HCT116 (cell line): ENCODE measurements around the gene DLD. TPM values are rescaled to one million over a fixed set of nuclear protein-coding genes. Genes with fewer than 3 reads are reported as not detected.

ENCODE experiments used
- ATAC-seq: fragments of 200-7000 bp; cut with Tn5 transposase; 2 replicates; pipeline ENCODE4 v1.9.1; 2020; ENCODE audit warnings: mild to moderate bottlenecking, moderate library complexity
- BruUV-seq: library from RNA; stranded (reverse); fragments of 400-500 nt; replicated peaks from 2 replicates; lab custom pipeline; 2021; lab: Mats Ljungman, UMichigan
- CTCF ChIA-PET: fragments of 300-600 bp; sonication (Branson Sonifier 250); formaldehyde crosslinking; loops from one replicate; lab custom pipeline; 2021; ENCODE audit warnings: antibody characterized with exemption; lab: Charles Lee
- POLR2A ChIA-PET: fragments of 300-600, 350-600 bp; sonication (Branson Sonifier 250); formaldehyde crosslinking; loops from one replicate; lab custom pipeline; 2021; ENCODE audit warnings: antibody characterized with exemption; lab: Charles Lee
- RAD21 ChIA-PET, 2 experiments: fragments of 300-600 bp; sonication (Branson Sonifier 250); formaldehyde crosslinking; loops; one replicate each; lab custom pipeline; 2023; ENCODE audit warnings: low total read pairs in 2 of 2; ENCODE audit not compliant: uncharacterized antibody in 2 of 2, unreplicated experiment in 2 of 2, low non-redundant PET in 1 of 2; lab: Charles Lee
- DNase-seq: peaks from one replicate; pipeline ENCODE4 v3.0.0-alpha.2; 2010; ENCODE audit warnings: low read depth, low spot score
- H2AFZ ChIP-seq: fragments of 200-600 bp; shearing (Covaris generic), sonication (generic); 2 replicates; pipeline ENCODE4 v1.6.1; 2017; ENCODE audit warnings: low read depth, mixed run types, mixed read lengths, antibody characterized with exemption, low read length; ENCODE audit not compliant: poor library complexity, severe bottlenecking
- H3K27ac ChIP-seq: 2 replicates; pipeline ENCODE4 v1.5.1; 2012; ENCODE audit warnings: low read depth, low read length
- H3K27me3 ChIP-seq: fragments of 200-600 bp; sonication (generic); 2 replicates; pipeline ENCODE4 v1.6.1; 2016; ENCODE audit warnings: mixed run types, low read length, mixed read lengths; ENCODE audit not compliant: insufficient read depth
- H3K36me3 ChIP-seq, 2 experiments: fragments of 200-500 bp in 1 of 2; fragments of 200-600 bp in 1 of 2; sonication (Bioruptor generic) in 1 of 2; sonication (generic) in 1 of 2; 2 replicates each; pipeline versions ENCODE4 v1.5.1 to v1.6.1; 2014 to 2016; ENCODE audit warnings: low read length in 2 of 2, inconsistent platforms in 1 of 2, mixed read lengths in 1 of 2, mixed run types in 1 of 2; ENCODE audit not compliant: insufficient read depth in 2 of 2, control insufficient read depth in 1 of 2
- H3K4me1 ChIP-seq, 2 experiments: fragments of 200-600 bp in 1 of 2; sonication (generic) in 1 of 2; 2 replicates each; pipeline versions ENCODE4 v1.5.1 to v1.6.1; 2012 to 2017; ENCODE audit warnings: low read length in 2 of 2, inconsistent platforms in 1 of 2, mild to moderate bottlenecking in 1 of 2, mixed read lengths in 1 of 2, mixed run types in 1 of 2, moderate library complexity in 1 of 2; ENCODE audit not compliant: insufficient read depth in 2 of 2, control insufficient read depth in 1 of 2
- H3K4me2 ChIP-seq: fragments of 200-600 bp; sonication (generic); 2 replicates; pipeline ENCODE4 v1.6.1; 2017; ENCODE audit warnings: mixed run types, low read length, mixed read lengths
- H3K4me3 ChIP-seq, 2 experiments: fragments of 200-600 bp in 1 of 2; sonication (generic) in 1 of 2; replicated peaks in 1 of 2; 2 replicates each; pipeline ENCODE4 v1.5.1; 2011 to 2016; ENCODE audit warnings: low read length in 2 of 2, control low read depth in 1 of 2, low read depth in 1 of 2, mild to moderate bottlenecking in 1 of 2, mixed read lengths in 1 of 2, mixed run types in 1 of 2
- H3K79me2 ChIP-seq: fragments of 200-600 bp; sonication (generic); 2 replicates; pipeline ENCODE4 v1.6.1; 2017; ENCODE audit warnings: mild to moderate bottlenecking, mixed run types, low read length, moderate library complexity, mixed read lengths; ENCODE audit not compliant: insufficient read depth
- H3K9ac ChIP-seq: fragments of 200-600 bp; sonication (generic); 2 replicates; pipeline ENCODE4 v1.6.1; 2016; ENCODE audit warnings: low read length, mixed read lengths
- H3K9me2 ChIP-seq: fragments of 200-600 bp; sonication (generic), shearing (Covaris generic); 2 replicates; pipeline ENCODE4 v1.6.1; 2017; ENCODE audit warnings: mixed run types, mild to moderate bottlenecking, moderate library complexity; ENCODE audit not compliant: insufficient read depth
- H3K9me3 ChIP-seq, 2 experiments: fragments of 200-500 bp in 1 of 2; fragments of 200-600 bp in 1 of 2; sonication (Bioruptor generic) in 1 of 2; sonication (generic) in 1 of 2; 2 replicates each; pipeline ENCODE4 v1.6.1; 2014 to 2017; ENCODE audit warnings: low read length in 2 of 2, mixed read lengths in 2 of 2, inconsistent platforms in 1 of 2, low read depth in 1 of 2, mild to moderate bottlenecking in 1 of 2, mixed run types in 1 of 2, moderate library complexity in 1 of 2; ENCODE audit not compliant: control insufficient read depth in 1 of 2, insufficient read depth in 1 of 2
- H4K20me1 ChIP-seq: fragments of 200-600 bp; sonication (generic), shearing (Covaris generic); 2 replicates; pipeline ENCODE4 v1.6.1; 2017; ENCODE audit warnings: mixed run types, mild to moderate bottlenecking, moderate library complexity; ENCODE audit not compliant: insufficient read depth
- CBX3 ChIP-seq: IDR thresholded peaks from 2 replicates; pipeline ENCODE4 v1.6.1; 2012; ENCODE audit warnings: low read depth
- EGR1 ChIP-seq: IDR thresholded peaks from 2 replicates; pipeline ENCODE4 v1.6.1; 2012; ENCODE audit warnings: low read depth
- ELF1 ChIP-seq: IDR thresholded peaks from 2 replicates; pipeline ENCODE4 v1.6.1; 2012; ENCODE audit warnings: low read depth, borderline replicate concordance
- EZH2phosphoT487 ChIP-seq: fragments of 200-600 bp; IDR thresholded peaks from 2 replicates; pipeline ENCODE4 v1.6.1; 2018; ENCODE audit warnings: antibody characterized with exemption, borderline replicate concordance
- FOSL1 ChIP-seq: IDR thresholded peaks from 2 replicates; pipeline ENCODE4 v1.6.1; 2012; ENCODE audit warnings: low read depth
- JUND ChIP-seq: IDR thresholded peaks from 2 replicates; pipeline ENCODE4 v1.6.1; 2012
- POLR2A ChIP-seq: IDR thresholded peaks from 2 replicates; pipeline ENCODE4 v1.7.0; 2011; ENCODE audit warnings: borderline replicate concordance; ENCODE audit not compliant: insufficient read depth, insufficient read length; ENCODE audit errors: extremely low read depth
- POLR2AphosphoS5 ChIP-seq: IDR thresholded peaks from 2 replicates; pipeline ENCODE4 v1.6.1; 2011; ENCODE audit warnings: mild to moderate bottlenecking, low read depth, low read length, moderate library complexity
- RAD21 ChIP-seq: IDR thresholded peaks from 2 replicates; pipeline ENCODE4 v1.6.1; 2012; ENCODE audit warnings: low read depth, mild to moderate bottlenecking
- SP1 ChIP-seq: IDR thresholded peaks from 2 replicates; pipeline ENCODE4 v1.6.1; 2012; ENCODE audit warnings: low read depth
- SRF ChIP-seq: IDR thresholded peaks from 2 replicates; pipeline ENCODE4 v1.6.1; 2012; ENCODE audit warnings: low read depth
- TCF7L2 ChIP-seq: IDR thresholded peaks from 2 replicates; pipeline ENCODE4 v1.7.0; 2011; ENCODE audit warnings: borderline replicate concordance, inconsistent platforms; ENCODE audit not compliant: insufficient read depth, insufficient read length; ENCODE audit errors: extremely low read depth
- ZFX ChIP-seq: fragments of 450-650 bp; IDR thresholded peaks from 2 replicates; pipeline ENCODE4 v1.6.1; 2017
- ZNF274 ChIP-seq: fragments of 200-500 bp; sonication (Bioruptor generic); IDR thresholded peaks from 2 replicates; pipeline ENCODE4 v1.6.1; 2014; ENCODE audit warnings: mild to moderate bottlenecking, low read depth, low read length, inconsistent platforms
- intact Hi-C: fragments of 100-400 bp; cut with micrococcal nuclease; formaldehyde crosslinking; loops from 2 replicates; pipeline ENCODE4 v1.10.0; 2022
- total RNA-seq: library from RNA; stranded (reverse); gene quantifications from one replicate; pipeline ENCODE4 v1.2.1, GENCODE V29; 2021; ENCODE audit not compliant: unreplicated experiment
- TF ChIP-seq, protein P1 (sequence below): IDR thresholded peaks from 2 replicates; pipeline ENCODE4 v1.6.1; 2011; ENCODE audit warnings: mild to moderate bottlenecking, low read length, moderate library complexity; ENCODE audit not compliant: insufficient replicate concordance; ENCODE audit errors: extremely low read depth
- TF ChIP-seq, protein P2 (sequence below): IDR thresholded peaks from 2 replicates; pipeline ENCODE4 v1.6.1; 2012; ENCODE audit warnings: low read depth
- TF ChIP-seq, protein P3 (sequence below), 3 experiments: fragments of 200-600 bp in 1 of 3; sonication (generic) in 1 of 3; IDR thresholded peaks in 2 of 3; conservative IDR thresholded peaks in 1 of 3; 2 replicates each; pipeline ENCODE4 v1.5.1; 2012 to 2017; ENCODE audit warnings: low read depth in 2 of 3, low read length in 2 of 3, antibody characterized with exemption in 1 of 3, borderline replicate concordance in 1 of 3, control low read depth in 1 of 3, mild to moderate bottlenecking in 1 of 3, mixed read lengths in 1 of 3, mixed run types in 1 of 3, moderate library complexity in 1 of 3; ENCODE audit not compliant: insufficient read depth in 1 of 3

Gene DLD
- total RNA-seq, 1 experiment from 2014 or later: 104 TPM

DNA sequence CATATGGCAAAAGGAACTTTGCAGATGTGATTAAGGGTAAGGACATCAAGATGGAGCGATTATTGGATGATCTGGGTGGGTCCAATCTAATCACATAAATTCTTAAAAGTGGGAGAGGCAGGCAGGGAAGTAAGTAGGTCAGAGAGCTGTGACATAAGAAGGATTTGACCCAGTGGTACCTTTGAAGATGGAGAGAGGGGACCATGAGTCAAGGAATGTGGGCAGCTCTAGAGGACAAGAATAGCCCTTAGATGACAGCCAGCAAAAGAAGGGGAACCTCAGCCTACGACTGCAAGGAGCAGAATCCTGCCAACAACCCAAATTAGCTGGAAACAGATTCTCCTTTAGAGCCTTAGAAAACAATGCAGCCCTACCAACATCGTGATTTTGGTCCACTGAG lies 77.5 kb downstream of the DLD start:
- ATAC-seq (no peak), DNase-seq (no peak)
- H3K4me3 ChIP-seq: no peak overlapping the region
- no peaks in the 10 kb centered on the region for H3K9me3 ChIP-seq
- ChIA-PET CTCF (no interaction called here), POLR2A (no interaction called here), RAD21 (no interaction called here)
- no TSS peak for BruUV-seq
- TF ChIP-seq ZFX: no peak
- no peak for TF ChIP-seq ELF1
- no peak for TF ChIP-seq RAD21
- TF ChIP-seq EGR1: no peak
- TF ChIP-seq POLR2AphosphoS5: no peak
- no peak for TF ChIP-seq FOSL1
- TF ChIP-seq JUND: no peak
- TF ChIP-seq, protein P1, sequence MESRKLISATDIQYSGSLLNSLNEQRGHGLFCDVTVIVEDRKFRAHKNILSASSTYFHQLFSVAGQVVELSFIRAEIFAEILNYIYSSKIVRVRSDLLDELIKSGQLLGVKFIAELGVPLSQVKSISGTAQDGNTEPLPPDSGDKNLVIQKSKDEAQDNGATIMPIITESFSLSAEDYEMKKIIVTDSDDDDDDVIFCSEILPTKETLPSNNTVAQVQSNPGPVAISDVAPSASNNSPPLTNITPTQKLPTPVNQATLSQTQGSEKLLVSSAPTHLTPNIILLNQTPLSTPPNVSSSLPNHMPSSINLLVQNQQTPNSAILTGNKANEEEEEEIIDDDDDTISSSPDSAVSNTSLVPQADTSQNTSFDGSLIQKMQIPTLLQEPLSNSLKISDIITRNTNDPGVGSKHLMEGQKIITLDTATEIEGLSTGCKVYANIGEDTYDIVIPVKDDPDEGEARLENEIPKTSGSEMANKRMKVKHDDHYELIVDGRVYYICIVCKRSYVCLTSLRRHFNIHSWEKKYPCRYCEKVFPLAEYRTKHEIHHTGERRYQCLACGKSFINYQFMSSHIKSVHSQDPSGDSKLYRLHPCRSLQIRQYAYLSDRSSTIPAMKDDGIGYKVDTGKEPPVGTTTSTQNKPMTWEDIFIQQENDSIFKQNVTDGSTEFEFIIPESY: no peak
- TF ChIP-seq EZH2phosphoT487: no peak
- TF ChIP-seq, protein P2, sequence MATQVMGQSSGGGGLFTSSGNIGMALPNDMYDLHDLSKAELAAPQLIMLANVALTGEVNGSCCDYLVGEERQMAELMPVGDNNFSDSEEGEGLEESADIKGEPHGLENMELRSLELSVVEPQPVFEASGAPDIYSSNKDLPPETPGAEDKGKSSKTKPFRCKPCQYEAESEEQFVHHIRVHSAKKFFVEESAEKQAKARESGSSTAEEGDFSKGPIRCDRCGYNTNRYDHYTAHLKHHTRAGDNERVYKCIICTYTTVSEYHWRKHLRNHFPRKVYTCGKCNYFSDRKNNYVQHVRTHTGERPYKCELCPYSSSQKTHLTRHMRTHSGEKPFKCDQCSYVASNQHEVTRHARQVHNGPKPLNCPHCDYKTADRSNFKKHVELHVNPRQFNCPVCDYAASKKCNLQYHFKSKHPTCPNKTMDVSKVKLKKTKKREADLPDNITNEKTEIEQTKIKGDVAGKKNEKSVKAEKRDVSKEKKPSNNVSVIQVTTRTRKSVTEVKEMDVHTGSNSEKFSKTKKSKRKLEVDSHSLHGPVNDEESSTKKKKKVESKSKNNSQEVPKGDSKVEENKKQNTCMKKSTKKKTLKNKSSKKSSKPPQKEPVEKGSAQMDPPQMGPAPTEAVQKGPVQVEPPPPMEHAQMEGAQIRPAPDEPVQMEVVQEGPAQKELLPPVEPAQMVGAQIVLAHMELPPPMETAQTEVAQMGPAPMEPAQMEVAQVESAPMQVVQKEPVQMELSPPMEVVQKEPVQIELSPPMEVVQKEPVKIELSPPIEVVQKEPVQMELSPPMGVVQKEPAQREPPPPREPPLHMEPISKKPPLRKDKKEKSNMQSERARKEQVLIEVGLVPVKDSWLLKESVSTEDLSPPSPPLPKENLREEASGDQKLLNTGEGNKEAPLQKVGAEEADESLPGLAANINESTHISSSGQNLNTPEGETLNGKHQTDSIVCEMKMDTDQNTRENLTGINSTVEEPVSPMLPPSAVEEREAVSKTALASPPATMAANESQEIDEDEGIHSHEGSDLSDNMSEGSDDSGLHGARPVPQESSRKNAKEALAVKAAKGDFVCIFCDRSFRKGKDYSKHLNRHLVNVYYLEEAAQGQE: no peak
- TF ChIP-seq SP1: no peak
- TF ChIP-seq, protein P3, sequence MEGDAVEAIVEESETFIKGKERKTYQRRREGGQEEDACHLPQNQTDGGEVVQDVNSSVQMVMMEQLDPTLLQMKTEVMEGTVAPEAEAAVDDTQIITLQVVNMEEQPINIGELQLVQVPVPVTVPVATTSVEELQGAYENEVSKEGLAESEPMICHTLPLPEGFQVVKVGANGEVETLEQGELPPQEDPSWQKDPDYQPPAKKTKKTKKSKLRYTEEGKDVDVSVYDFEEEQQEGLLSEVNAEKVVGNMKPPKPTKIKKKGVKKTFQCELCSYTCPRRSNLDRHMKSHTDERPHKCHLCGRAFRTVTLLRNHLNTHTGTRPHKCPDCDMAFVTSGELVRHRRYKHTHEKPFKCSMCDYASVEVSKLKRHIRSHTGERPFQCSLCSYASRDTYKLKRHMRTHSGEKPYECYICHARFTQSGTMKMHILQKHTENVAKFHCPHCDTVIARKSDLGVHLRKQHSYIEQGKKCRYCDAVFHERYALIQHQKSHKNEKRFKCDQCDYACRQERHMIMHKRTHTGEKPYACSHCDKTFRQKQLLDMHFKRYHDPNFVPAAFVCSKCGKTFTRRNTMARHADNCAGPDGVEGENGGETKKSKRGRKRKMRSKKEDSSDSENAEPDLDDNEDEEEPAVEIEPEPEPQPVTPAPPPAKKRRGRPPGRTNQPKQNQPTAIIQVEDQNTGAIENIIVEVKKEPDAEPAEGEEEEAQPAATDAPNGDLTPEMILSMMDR (IDR thresholded peaks at IDR 0.05 in 2 of 3, conservative IDR thresholded peaks at IDR 0.05 in 1 of 3; ENCODE audit: borderline replicate concordance in 1 of 3, insufficient read depth in 1 of 3, low read depth in 2 of 3, low read length in 2 of 3): no peak
- no peak for TF ChIP-seq SRF
- TF ChIP-seq POLR2A: no peak
- no peak for TF ChIP-seq CBX3
- TF ChIP-seq TCF7L2: no peak
- TF ChIP-seq ZNF274: no peak
- no peaks in the 10 kb centered on the region; a peak in 1 of 4 replicates for H3K4me1 ChIP-seq
- H2AFZ ChIP-seq: no peak overlapping the region
- H3K4me2 ChIP-seq: no peak overlapping the region
- intact Hi-C loops: no loop called here
- no peaks in the 10 kb centered on the region; a peak in 1 of 4 replicates for H3K36me3 ChIP-seq
- H4K20me1 ChIP-seq: no peaks in the 10 kb centered on the region
- no peaks in the 10 kb centered on the region for H3K27me3 ChIP-seq
- no peak overlapping the region for H3K9ac ChIP-seq
- H3K27ac ChIP-seq: no peak overlapping the region
- no peaks in the 10 kb centered on the region for H3K79me2 ChIP-seq
- H3K9me2 ChIP-seq: no peaks in the 10 kb centered on the region
